Testis (tissue), 3 donors: Measurements from ENCODE around the gene TMEM123. TPM values are rescaled to one million over a fixed set of nuclear protein-coding genes. Genes with fewer than 3 reads are reported as not detected.

Experiments
- DNase-seq: peaks from one replicate; pipeline ENCODE4 v3.0.0-alpha.2; 2019
- H3K27ac ChIP-seq, 2 donors: fragments of 200-600 bp; sonication (generic); one replicate each; pipeline ENCODE4 v1.5.1; 2019
- H3K27me3 ChIP-seq: fragments of 200-600 bp; sonication (generic); one replicate; pipeline ENCODE4 v1.5.1; 2019
- H3K36me3 ChIP-seq: fragments of 200-600 bp; sonication (generic); one replicate; pipeline ENCODE4 v1.5.1; 2017; ENCODE audit warnings: low read depth; ENCODE audit errors: missing control alignments
- H3K4me1 ChIP-seq: fragments of 200-600 bp; sonication (generic); one replicate; pipeline ENCODE4 v1.5.1; 2019
- H3K4me3 ChIP-seq, 2 donors: fragments of 200-600 bp; sonication (generic); one replicate each; pipeline ENCODE4 v1.5.1; 2017 to 2019
- H3K9me3 ChIP-seq: fragments of 200-600 bp; sonication (generic); one replicate; pipeline ENCODE4 v1.5.1; 2017
- CTCF ChIP-seq, 3 experiments: fragments of 450-650 bp in 2 of 3; fragments of 200-600 bp in 1 of 3; sonication (generic) in 1 of 3; IDR thresholded peaks; one replicate each; pipeline ENCODE4 v1.5.1; 2016 to 2019; ENCODE audit warnings: antibody characterized with exemption in 3 of 3, mild to moderate bottlenecking in 2 of 3, moderate library complexity in 1 of 3
- POLR2A ChIP-seq: fragments of 450-650 bp; IDR thresholded peaks from one replicate; pipeline ENCODE4 v1.6.1; 2017; ENCODE audit warnings: antibody characterized with exemption, mild to moderate bottlenecking, moderate library complexity
- WGBS, 2 donors: methylation state at CpG; one replicate each; pipeline ENCODE4 v1.1.5; 2018; 5-methylcytosine and 5-hydroxymethylcytosine counted together
- intact Hi-C: fragments of 100-400 bp; cut with DNase I; formaldehyde crosslinking; loops from one replicate; pipeline ENCODE4 v1.15.1; 2023; ENCODE audit warnings: low total_unique reads
- polyA plus RNA-seq: library from polyadenylated mRNA; stranded (reverse); fragments of 350-450 nt; fragmentation: Illumina TruSeq; extraction: RNeasy Lipid Tissue Mini Kit (QIAGEN cat#74804); gene quantifications from one replicate; pipeline ENCODE4 v1.2.3, GENCODE V29; 2014; ENCODE audit warnings: low read depth, low replicate concordance; ENCODE audit not compliant: insufficient read depth
- total RNA-seq, 2 donors: library from RNA; depleted of rRNA; stranded (reverse); fragments of >200 nt; gene quantifications; one replicate each; pipeline ENCODE4 v1.2.3, GENCODE V29; 2016

TMEM123 gene
- total and polyA plus RNA-seq, 3 donors from 2014 or later, result 137 to 218 (median 177) TPM

- Histone ChIP-seq H3K4me1 (no peaks in the 10 kb centered on the region), H3K4me3 (no peak overlapping the region), H3K9me3 (no peaks in the 10 kb centered on the region), H3K27ac (no peak overlapping the region), H3K36me3 (no peaks in the 10 kb centered on the region), H3K27me3 (no peaks in the 10 kb centered on the region)
- no peak for DNase-seq
- 63% methylated on average over 3 of the region's 3 CpGs for WGBS, 2 donors
- intact Hi-C loops, result no loop called here
- TF ChIP-seq CTCF (IDR thresholded peaks at IDR 0.05) (no peak), POLR2A (no peak)
Measured at GRCh38 chr11:102430158-102430836, 22.3 kb downstream of the TMEM123 start.

GRCh38 chr11:102429691-102430090, 22.9 kb downstream of the TMEM123 start:
- WGBS, 2 donors, result 61 to 70% methylated on average over 4 of the region's 4 CpGs
- no peaks in the 10 kb centered on the region for H3K4me1 ChIP-seq

GRCh38 chr11:102429226-102429625, 23.3 kb downstream of the TMEM123 start:
- WGBS, 2 donors, result 53 to 60% methylated on average over 3 of the region's 3 CpGs

More at GRCh38 chr11:102429691-102430090, 22.9 kb downstream of the TMEM123 start:
- no peak overlapping the region for H3K27ac ChIP-seq
- intact Hi-C loops, result no loop called here
- TF ChIP-seq POLR2A, result no peak
- no peak for TF ChIP-seq CTCF (IDR thresholded peaks at IDR 0.05)
- H3K4me3 ChIP-seq, result no peak overlapping the region
- no peaks in the 10 kb centered on the region for H3K27me3 ChIP-seq
- H3K9me3 ChIP-seq, result no peaks in the 10 kb centered on the region
- DNase-seq, result no peak
- no peaks in the 10 kb centered on the region for H3K36me3 ChIP-seq

GRCh38 chr11:102428696-102429095, 23.9 kb downstream of the TMEM123 start:
- Histone ChIP-seq H3K4me3 (no peak overlapping the region), H3K27ac (no peak overlapping the region), H3K27me3 (no peaks in the 10 kb centered on the region), H3K9me3 (no peaks in the 10 kb centered on the region), H3K36me3 (no peaks in the 10 kb centered on the region), H3K4me1 (no peaks in the 10 kb centered on the region)
- intact Hi-C loops, result no loop called here
- TF ChIP-seq CTCF (IDR thresholded peaks at IDR 0.05) (no peak), POLR2A (no peak)
- 77% methylated on average over 4 of the region's 4 CpGs for WGBS, 2 donors
- DNase-seq, result no peak

More at GRCh38 chr11:102429226-102429625, 23.3 kb downstream of the TMEM123 start:
- no peaks in the 10 kb centered on the region for H3K4me1 ChIP-seq
- TF ChIP-seq POLR2A (no peak), CTCF (IDR thresholded peaks at IDR 0.05) (no peak)
- no peaks in the 10 kb centered on the region for H3K36me3 ChIP-seq
- no peaks in the 10 kb centered on the region for H3K9me3 ChIP-seq
- no peaks in the 10 kb centered on the region for H3K27me3 ChIP-seq
- intact Hi-C loops, result no loop called here
- H3K4me3 ChIP-seq, result no peak overlapping the region
- H3K27ac ChIP-seq, result no peak overlapping the region
- DNase-seq, result no peak

GRCh38 chr11:102427068-102427467, 25.5 kb downstream of the TMEM123 start:
- H3K36me3 ChIP-seq, result no peaks in the 10 kb centered on the region
- DNase-seq, result no peak
- WGBS, 2 donors, result 0 to 3% methylated on average over 1 of the region's 1 CpG
- H3K4me3 ChIP-seq, result no peak overlapping the region
- H3K27ac ChIP-seq, result peak overlapping the region in 1 of 2 donors; percentile 20
- H3K9me3 ChIP-seq, result no peaks in the 10 kb centered on the region
- H3K27me3 ChIP-seq, result no peaks in the 10 kb centered on the region
- intact Hi-C loops, result no loop called here
- TF ChIP-seq POLR2A (no peak), CTCF (IDR thresholded peaks at IDR 0.05) (no peak)
- no peaks in the 10 kb centered on the region for H3K4me1 ChIP-seq
